Measurements from ENCODE around the gene UBE2E3.

UBE2E3 gene

DNA sequence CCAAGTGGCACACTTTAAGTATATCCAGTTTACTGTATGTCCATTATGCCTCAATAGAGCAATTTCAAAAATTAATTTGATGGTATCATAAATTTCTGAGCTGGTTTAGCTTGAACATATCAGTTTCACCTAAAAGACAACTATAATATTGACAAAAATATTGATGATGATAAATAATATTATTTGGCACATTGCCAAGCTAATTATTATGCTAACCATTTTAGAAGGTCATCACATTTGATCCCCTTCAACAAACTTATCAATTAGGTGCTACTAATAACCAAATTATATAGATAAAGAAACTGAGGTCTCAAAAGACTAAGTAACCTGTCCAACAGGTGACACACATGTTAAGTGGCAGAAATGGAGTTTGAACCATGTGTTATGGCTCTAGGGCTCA, 26.9 kb upstream of the UBE2E3 start:
- H2BK120ac ChIP-seq (ENCODE audit: low read depth, low read length) = no peak overlapping the region
- no peak overlapping the region for H3K23ac ChIP-seq (ENCODE audit: low read length)
- H4K5ac ChIP-seq (ENCODE audit: low read length) = no peak overlapping the region
- H2AK5ac ChIP-seq (ENCODE audit: low read length) = no peak overlapping the region
- no peak overlapping the region for H3K56ac ChIP-seq (ENCODE audit: low read length)
- H3K79me2 ChIP-seq (ENCODE audit: control insufficient read depth, insufficient read depth, low read length) = no peaks in the 10 kb centered on the region
- no peaks in the 10 kb centered on the region for H3K4me1 ChIP-seq (ENCODE audit: control insufficient read depth, low read depth, low read length)
- H3K4ac ChIP-seq (ENCODE audit: low read depth, low read length) = no peak overlapping the region
- no peaks in the 10 kb centered on the region for H3K79me1 ChIP-seq (ENCODE audit: low read length)
- no peak overlapping the region for H2BK15ac ChIP-seq (replicated peaks; ENCODE audit: low read depth)
- H3K9ac ChIP-seq (ENCODE audit: low read length) = no peak overlapping the region
- no peak overlapping the region for H3K18ac ChIP-seq (ENCODE audit: low read length)
- H3K27ac ChIP-seq (ENCODE audit: low read depth, low read length) = no peak overlapping the region
- no peak overlapping the region for H2BK5ac ChIP-seq (ENCODE audit: low read length)
- no peaks in the 10 kb centered on the region for H3K27me3 ChIP-seq (ENCODE audit: insufficient read depth, low read length, poor library complexity)
- H3K36me3 ChIP-seq (ENCODE audit: control insufficient read depth, insufficient read depth, low read length) = no peaks in the 10 kb centered on the region
- H3K4me2 ChIP-seq (ENCODE audit: low read length) = no peak overlapping the region
- no peak for DNase-seq
- H4K8ac ChIP-seq (ENCODE audit: low read depth, low read length) = no peak overlapping the region
- no peak overlapping the region for H3K4me3 ChIP-seq (ENCODE audit: low read length)

DNA sequence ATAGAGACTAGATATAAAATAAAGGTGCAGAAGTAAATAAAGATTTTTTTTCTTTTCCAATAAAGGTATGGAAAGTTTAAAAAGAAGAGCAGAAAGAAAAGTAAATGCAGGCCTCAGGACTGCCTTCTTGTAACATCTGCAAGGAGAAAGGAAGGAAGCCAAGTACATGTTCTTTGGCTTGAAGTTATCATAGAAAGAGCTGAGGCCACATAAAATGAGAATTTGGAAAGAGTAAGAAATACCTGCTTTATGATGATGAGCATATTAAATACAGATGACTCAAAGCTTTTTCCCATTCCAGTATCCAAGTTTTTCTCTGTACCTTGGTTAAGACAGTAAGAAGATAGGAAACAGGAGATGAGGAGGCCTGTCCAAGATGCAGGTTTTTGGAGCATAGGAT, 25.3 kb upstream of the UBE2E3 start:
- H3K27ac ChIP-seq (ENCODE audit: low read depth, low read length) = no peak overlapping the region
- H3K23ac ChIP-seq (ENCODE audit: low read length) = no peak overlapping the region
- no peaks in the 10 kb centered on the region for H3K4me1 ChIP-seq (ENCODE audit: control insufficient read depth, low read depth, low read length)
- no peak overlapping the region for H2BK5ac ChIP-seq (ENCODE audit: low read length)
- no peak overlapping the region for H3K4ac ChIP-seq (ENCODE audit: low read depth, low read length)
- DNase-seq = no peak
- H3K27me3 ChIP-seq (ENCODE audit: insufficient read depth, low read length, poor library complexity) = no peaks in the 10 kb centered on the region
- no peaks in the 10 kb centered on the region for H3K79me2 ChIP-seq (ENCODE audit: control insufficient read depth, insufficient read depth, low read length)
- H4K8ac ChIP-seq (ENCODE audit: low read depth, low read length) = no peak overlapping the region
- H3K56ac ChIP-seq (ENCODE audit: low read length) = no peak overlapping the region
- no peak overlapping the region for H3K4me2 ChIP-seq (ENCODE audit: low read length)
- H3K18ac ChIP-seq (ENCODE audit: low read length) = no peak overlapping the region
- no peak overlapping the region for H2BK15ac ChIP-seq (replicated peaks; ENCODE audit: low read depth)
- H3K36me3 ChIP-seq (ENCODE audit: control insufficient read depth, insufficient read depth, low read length) = no peaks in the 10 kb centered on the region
- no peak overlapping the region for H2AK5ac ChIP-seq (ENCODE audit: low read length)
- H4K5ac ChIP-seq (ENCODE audit: low read length) = no peak overlapping the region
- H3K4me3 ChIP-seq (ENCODE audit: low read length) = no peak overlapping the region
- H2BK120ac ChIP-seq (ENCODE audit: low read depth, low read length) = no peak overlapping the region
- no peaks in the 10 kb centered on the region for H3K79me1 ChIP-seq (ENCODE audit: low read length)
- H3K9ac ChIP-seq (ENCODE audit: low read length) = no peak overlapping the region

DNA sequence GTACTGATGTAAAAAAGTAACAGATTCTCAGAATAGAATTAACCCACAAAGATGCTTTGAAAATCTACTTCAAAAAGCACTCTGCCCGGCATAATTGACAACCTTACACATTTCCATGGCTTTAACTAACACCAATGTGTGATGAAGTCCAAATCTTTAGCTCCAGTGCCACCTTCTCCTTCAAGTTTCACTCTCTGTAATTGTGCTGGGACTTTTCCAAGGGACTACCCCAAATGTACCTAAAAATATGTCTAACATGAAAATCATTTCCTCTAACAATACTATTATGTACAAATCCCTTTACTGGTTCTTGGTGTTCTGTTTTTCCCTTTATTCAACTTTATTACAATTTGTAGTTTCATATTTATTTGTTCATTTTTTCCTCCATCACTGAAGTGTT, 20.6 kb upstream of the UBE2E3 start:
- Histone ChIP-seq H3K4me2 (ENCODE audit: low read length) (no peak overlapping the region), H3K18ac (ENCODE audit: low read length) (no peak overlapping the region), H3K36me3 (ENCODE audit: control insufficient read depth, insufficient read depth, low read length) (no peaks in the 10 kb centered on the region), H3K4me1 (ENCODE audit: control insufficient read depth, low read depth, low read length) (no peaks in the 10 kb centered on the region), H3K4me3 (ENCODE audit: low read length) (no peak overlapping the region), H3K27me3 (ENCODE audit: insufficient read depth, low read length, poor library complexity) (no peaks in the 10 kb centered on the region), H3K56ac (ENCODE audit: low read length) (no peak overlapping the region), H3K79me1 (ENCODE audit: low read length) (no peaks in the 10 kb centered on the region), H3K23ac (ENCODE audit: low read length) (no peak overlapping the region), H3K9ac (ENCODE audit: low read length) (no peak overlapping the region), H2AK5ac (ENCODE audit: low read length) (no peak overlapping the region), H2BK5ac (ENCODE audit: low read length) (no peak overlapping the region), H3K4ac (ENCODE audit: low read depth, low read length) (no peak overlapping the region), H4K8ac (ENCODE audit: low read depth, low read length) (no peak overlapping the region), H3K27ac (ENCODE audit: low read depth, low read length) (no peak overlapping the region), H4K5ac (ENCODE audit: low read length) (no peak overlapping the region), H2BK15ac (replicated peaks; ENCODE audit: low read depth) (no peak overlapping the region), H3K79me2 (ENCODE audit: control insufficient read depth, insufficient read depth, low read length) (no peaks in the 10 kb centered on the region), H2BK120ac (ENCODE audit: low read depth, low read length) (no peak overlapping the region)
- WGBS (ENCODE audit: extremely low coverage, insufficient coverage, low lambda C conversion rate) = no CpG with 5 or more reads among the region's 1 CpG
- no peak for DNase-seq

DNA sequence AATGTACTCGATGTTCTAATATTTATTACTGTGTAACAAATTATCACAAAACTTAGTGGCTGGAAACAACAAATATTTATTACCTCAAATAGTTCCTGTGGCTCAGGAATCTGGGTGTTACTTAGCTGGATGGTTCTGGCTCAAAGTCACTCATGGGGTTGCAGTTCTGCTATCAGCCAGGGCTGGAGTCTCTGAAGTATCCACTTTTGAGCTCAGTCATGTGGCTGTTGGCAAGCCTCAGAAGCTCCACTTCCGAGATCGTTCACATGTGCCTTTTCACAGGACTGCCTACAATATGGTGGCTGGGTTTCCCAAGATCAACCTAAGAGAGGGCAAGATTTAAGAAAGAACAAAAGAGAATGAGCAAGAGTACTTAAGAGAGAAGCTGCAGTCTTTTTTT, 19.4 kb upstream of the UBE2E3 start:
- Histone ChIP-seq H3K27ac (ENCODE audit: low read depth, low read length) (no peak overlapping the region), H3K23ac (ENCODE audit: low read length) (no peak overlapping the region), H3K36me3 (ENCODE audit: control insufficient read depth, insufficient read depth, low read length) (no peaks in the 10 kb centered on the region), H4K8ac (ENCODE audit: low read depth, low read length) (no peak overlapping the region), H3K18ac (ENCODE audit: low read length) (no peak overlapping the region), H2AK5ac (ENCODE audit: low read length) (no peak overlapping the region), H2BK120ac (ENCODE audit: low read depth, low read length) (no peak overlapping the region), H3K27me3 (ENCODE audit: insufficient read depth, low read length, poor library complexity) (no peaks in the 10 kb centered on the region), H3K79me2 (ENCODE audit: control insufficient read depth, insufficient read depth, low read length) (no peaks in the 10 kb centered on the region), H3K9ac (ENCODE audit: low read length) (no peak overlapping the region), H2BK15ac (replicated peaks; ENCODE audit: low read depth) (no peak overlapping the region), H3K4me2 (ENCODE audit: low read length) (no peak overlapping the region), H3K4ac (ENCODE audit: low read depth, low read length) (no peak overlapping the region), H2BK5ac (ENCODE audit: low read length) (no peak overlapping the region), H3K56ac (ENCODE audit: low read length) (no peak overlapping the region), H3K4me1 (ENCODE audit: control insufficient read depth, low read depth, low read length) (no peaks in the 10 kb centered on the region), H3K79me1 (ENCODE audit: low read length) (no peaks in the 10 kb centered on the region), H4K5ac (ENCODE audit: low read length) (no peak overlapping the region), H3K4me3 (ENCODE audit: low read length) (no peak overlapping the region)
- WGBS (ENCODE audit: extremely low coverage, insufficient coverage, low lambda C conversion rate) = no CpG with 5 or more reads among the region's 3 CpGs
- DNase-seq = no peak

DNA sequence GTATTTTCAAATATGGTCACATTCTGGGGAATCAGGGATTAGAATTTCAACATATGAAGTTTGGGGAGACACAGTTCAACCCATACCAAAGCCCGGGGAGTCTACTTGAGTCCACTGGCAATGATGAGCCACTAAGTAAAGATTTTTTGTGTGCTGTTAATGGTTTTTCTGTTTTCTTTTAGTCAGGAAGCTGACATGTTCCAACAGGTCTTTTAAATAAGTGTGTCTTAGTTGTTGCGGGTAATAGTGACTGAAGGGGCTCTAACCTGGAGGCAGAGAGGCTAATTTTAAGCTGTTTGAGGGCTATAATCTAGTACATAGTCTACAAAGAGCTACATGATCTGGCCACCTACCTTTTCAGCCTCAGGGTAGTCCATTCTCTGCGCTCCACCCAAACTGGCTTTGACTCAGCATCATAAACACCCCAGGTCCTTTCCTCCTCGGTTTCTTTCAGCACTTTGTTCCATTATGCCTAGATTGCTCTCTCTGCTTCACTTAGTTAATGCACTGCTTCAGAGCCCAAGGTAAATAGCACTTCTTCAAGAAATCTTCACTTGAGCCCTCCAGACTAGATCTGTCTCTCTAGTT, 17.6 kb upstream of the UBE2E3 start:
- Histone ChIP-seq H2AK5ac (ENCODE audit: low read length) (no peak overlapping the region), H3K18ac (ENCODE audit: low read length) (no peak overlapping the region), H3K79me1 (ENCODE audit: low read length) (no peaks in the 10 kb centered on the region), H2BK120ac (ENCODE audit: low read depth, low read length) (no peak overlapping the region), H3K4ac (ENCODE audit: low read depth, low read length) (no peak overlapping the region), H3K27ac (ENCODE audit: low read depth, low read length) (no peak overlapping the region), H2BK5ac (ENCODE audit: low read length) (no peak overlapping the region), H3K4me2 (ENCODE audit: low read length) (no peak overlapping the region), H2BK15ac (replicated peaks; ENCODE audit: low read depth) (no peak overlapping the region), H3K27me3 (ENCODE audit: insufficient read depth, low read length, poor library complexity) (no peaks in the 10 kb centered on the region), H4K8ac (ENCODE audit: low read depth, low read length) (no peak overlapping the region), H3K4me3 (ENCODE audit: low read length) (no peak overlapping the region), H3K56ac (ENCODE audit: low read length) (no peak overlapping the region), H3K79me2 (ENCODE audit: control insufficient read depth, insufficient read depth, low read length) (no peaks in the 10 kb centered on the region), H3K9ac (ENCODE audit: low read length) (no peak overlapping the region), H4K5ac (ENCODE audit: low read length) (no peak overlapping the region), H3K23ac (ENCODE audit: low read length) (no peak overlapping the region), H3K36me3 (ENCODE audit: control insufficient read depth, insufficient read depth, low read length) (no peaks in the 10 kb centered on the region), H3K4me1 (ENCODE audit: control insufficient read depth, low read depth, low read length) (no peaks in the 10 kb centered on the region)
- no CpG with 5 or more reads among the region's 4 CpGs for WGBS (ENCODE audit: extremely low coverage, insufficient coverage, low lambda C conversion rate)
- DNase-seq = no peak

DNA sequence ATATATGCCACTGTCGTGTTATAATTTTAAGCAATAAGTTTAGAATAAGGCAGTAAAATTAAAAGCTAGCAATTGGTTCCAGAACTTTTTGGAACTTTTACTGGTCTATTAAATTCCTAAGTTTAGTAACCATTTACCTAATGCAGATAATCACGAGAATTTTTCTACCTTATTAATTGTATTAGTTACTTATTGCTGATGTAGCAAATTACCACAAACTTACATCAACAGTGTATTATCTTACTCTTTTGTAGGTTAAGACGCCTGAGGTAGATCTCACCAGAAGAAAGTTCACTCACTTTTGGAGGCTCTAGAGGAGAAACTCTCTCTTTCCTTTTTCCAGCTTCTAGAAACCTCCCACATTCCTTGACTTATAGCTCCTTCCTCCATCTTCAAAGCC, 14.0 kb upstream of the UBE2E3 start:
- Histone ChIP-seq H3K4ac (ENCODE audit: low read depth, low read length) (no peak overlapping the region), H3K27ac (ENCODE audit: low read depth, low read length) (no peak overlapping the region), H3K4me2 (ENCODE audit: low read length) (no peak overlapping the region), H3K27me3 (ENCODE audit: insufficient read depth, low read length, poor library complexity) (no peaks in the 10 kb centered on the region), H3K36me3 (ENCODE audit: control insufficient read depth, insufficient read depth, low read length) (no peaks in the 10 kb centered on the region), H3K23ac (ENCODE audit: low read length) (no peak overlapping the region), H2AK5ac (ENCODE audit: low read length) (no peak overlapping the region), H4K8ac (ENCODE audit: low read depth, low read length) (no peak overlapping the region), H3K9ac (ENCODE audit: low read length) (no peak overlapping the region), H4K5ac (ENCODE audit: low read length) (no peak overlapping the region), H2BK5ac (ENCODE audit: low read length) (no peak overlapping the region), H3K4me1 (ENCODE audit: control insufficient read depth, low read depth, low read length) (no peaks in the 10 kb centered on the region), H3K4me3 (ENCODE audit: low read length) (no peak overlapping the region), H2BK120ac (ENCODE audit: low read depth, low read length) (no peak overlapping the region), H3K18ac (ENCODE audit: low read length) (no peak overlapping the region), H3K79me1 (ENCODE audit: low read length) (no peaks in the 10 kb centered on the region), H2BK15ac (replicated peaks; ENCODE audit: low read depth) (no peak overlapping the region), H3K79me2 (ENCODE audit: control insufficient read depth, insufficient read depth, low read length) (no peaks in the 10 kb centered on the region), H3K56ac (ENCODE audit: low read length) (no peak overlapping the region)
- no CpG with 5 or more reads among the region's 3 CpGs for WGBS (ENCODE audit: extremely low coverage, insufficient coverage, low lambda C conversion rate)
- no peak for DNase-seq
